Astrocyte (in vitro differentiated cells and primary cell): ENCODE data around the gene PCBP3. TPM values are rescaled to one million over a fixed set of nuclear protein-coding genes. Genes with fewer than 3 reads are reported as not detected.

ENCODE experiments used
- DNase-seq: peaks from one replicate; pipeline ENCODE4 v3.0.0-alpha.2; 2010; ENCODE audit warnings: low read depth
- FAIRE-seq: peaks from 2 replicates; lab custom pipeline; 2011; peaks lifted over from hg19 to GRCh38; lab: Jason Lieb, UNC
- H2AFZ ChIP-seq: 2 replicates; pipeline ENCODE4 v1.6.0; 2012; ENCODE audit warnings: low read depth, low read length, inconsistent platforms
- H3K27ac ChIP-seq: 2 replicates; pipeline ENCODE4 v1.5.1; 2011; ENCODE audit warnings: low read depth, low read length, inconsistent platforms
- H3K27me3 ChIP-seq: 2 replicates; pipeline ENCODE4 v1.6.0; 2011; ENCODE audit warnings: low read length, inconsistent platforms; ENCODE audit not compliant: insufficient read depth
- H3K36me3 ChIP-seq: 2 replicates; pipeline ENCODE4 v1.5.1; 2011; ENCODE audit warnings: low read length, inconsistent platforms; ENCODE audit not compliant: insufficient read depth
- H3K4me1 ChIP-seq: 2 replicates; pipeline ENCODE4 v1.5.1; 2011; ENCODE audit warnings: low read length, inconsistent platforms; ENCODE audit not compliant: insufficient read depth
- H3K4me2 ChIP-seq: 2 replicates; pipeline ENCODE4 v1.6.0; 2012; ENCODE audit warnings: low read length, inconsistent platforms
- H3K4me3 ChIP-seq: 2 replicates; pipeline ENCODE4 v1.5.1; 2011; ENCODE audit warnings: low read depth, mild to moderate bottlenecking, low read length, inconsistent platforms; ENCODE audit not compliant: insufficient read depth
- H3K79me2 ChIP-seq: 2 replicates; pipeline ENCODE4 v1.6.0; 2012; ENCODE audit warnings: mild to moderate bottlenecking, low read length, inconsistent platforms; ENCODE audit not compliant: insufficient read depth
- H3K9ac ChIP-seq: 2 replicates; pipeline ENCODE4 v1.6.0; 2012; ENCODE audit warnings: mild to moderate bottlenecking, low read length, inconsistent platforms
- H3K9me3 ChIP-seq: 2 replicates; pipeline ENCODE4 v1.5.1; 2012; ENCODE audit warnings: low read depth, mild to moderate bottlenecking, low read length, inconsistent platforms; ENCODE audit not compliant: insufficient read depth
- H4K20me1 ChIP-seq: 2 replicates; pipeline ENCODE4 v1.6.0; 2012; ENCODE audit warnings: low read length, inconsistent platforms; ENCODE audit not compliant: insufficient read depth
- H3K27ac Mint-ChIP-seq: one replicate; pipeline ENCODE4 v1.8.0; 2021; ENCODE audit warnings: mild to moderate bottlenecking, mixed read lengths; ENCODE audit not compliant: unreplicated experiment
- H3K27me3 Mint-ChIP-seq: one replicate; pipeline ENCODE4 v1.8.0; 2021; ENCODE audit warnings: low read depth, mixed read lengths; ENCODE audit not compliant: unreplicated experiment
- H3K36me3 Mint-ChIP-seq: one replicate; pipeline ENCODE4 v1.8.0; 2021; ENCODE audit warnings: low read depth, mixed read lengths; ENCODE audit not compliant: unreplicated experiment
- H3K4me1 Mint-ChIP-seq: one replicate; pipeline ENCODE4 v1.8.0; 2021; ENCODE audit warnings: low read depth, mixed read lengths; ENCODE audit not compliant: unreplicated experiment
- H3K4me3 Mint-ChIP-seq: one replicate; pipeline ENCODE4 v1.8.0; 2021; ENCODE audit warnings: mild to moderate bottlenecking, moderate library complexity, mixed read lengths; ENCODE audit not compliant: unreplicated experiment
- H3K9me3 Mint-ChIP-seq: one replicate; pipeline ENCODE4 v1.8.0; 2021; ENCODE audit warnings: mild to moderate bottlenecking, mixed read lengths; ENCODE audit not compliant: unreplicated experiment
- EZH2 ChIP-seq: IDR thresholded peaks from 2 replicates; pipeline ENCODE4 v1.6.1; 2012; ENCODE audit warnings: mild to moderate bottlenecking, low read length, inconsistent platforms; ENCODE audit not compliant: insufficient read depth
- total RNA-seq: library from RNA; stranded (reverse); gene quantifications from 2 replicates; pipeline ENCODE4 v1.2.1, GENCODE V29; 2021
- TF ChIP-seq, protein P1 (sequence below): IDR thresholded peaks from 2 replicates; pipeline ENCODE4 v1.5.1; 2011; ENCODE audit warnings: low read depth, mild to moderate bottlenecking, inconsistent platforms, low read length, moderate library complexity; ENCODE audit not compliant: insufficient read depth

Gene PCBP3
- total RNA-seq, 1 donor from 2014 or later, result 1.8 TPM

GRCh38 chr21:45724345-45724961 is 80.9 kb downstream of the PCBP3 start:
- TF ChIP-seq, protein P1, sequence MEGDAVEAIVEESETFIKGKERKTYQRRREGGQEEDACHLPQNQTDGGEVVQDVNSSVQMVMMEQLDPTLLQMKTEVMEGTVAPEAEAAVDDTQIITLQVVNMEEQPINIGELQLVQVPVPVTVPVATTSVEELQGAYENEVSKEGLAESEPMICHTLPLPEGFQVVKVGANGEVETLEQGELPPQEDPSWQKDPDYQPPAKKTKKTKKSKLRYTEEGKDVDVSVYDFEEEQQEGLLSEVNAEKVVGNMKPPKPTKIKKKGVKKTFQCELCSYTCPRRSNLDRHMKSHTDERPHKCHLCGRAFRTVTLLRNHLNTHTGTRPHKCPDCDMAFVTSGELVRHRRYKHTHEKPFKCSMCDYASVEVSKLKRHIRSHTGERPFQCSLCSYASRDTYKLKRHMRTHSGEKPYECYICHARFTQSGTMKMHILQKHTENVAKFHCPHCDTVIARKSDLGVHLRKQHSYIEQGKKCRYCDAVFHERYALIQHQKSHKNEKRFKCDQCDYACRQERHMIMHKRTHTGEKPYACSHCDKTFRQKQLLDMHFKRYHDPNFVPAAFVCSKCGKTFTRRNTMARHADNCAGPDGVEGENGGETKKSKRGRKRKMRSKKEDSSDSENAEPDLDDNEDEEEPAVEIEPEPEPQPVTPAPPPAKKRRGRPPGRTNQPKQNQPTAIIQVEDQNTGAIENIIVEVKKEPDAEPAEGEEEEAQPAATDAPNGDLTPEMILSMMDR, result no peak
- no peak for TF ChIP-seq EZH2
- no peak for DNase-seq
- H3K79me2 ChIP-seq, result no peaks in the 10 kb centered on the region
- H4K20me1 ChIP-seq, result peaks cover 4% of the 10 kb centered on the region
- no peak overlapping the region for H3K4me3 Mint-ChIP-seq
- H3K27me3 Mint-ChIP-seq, result peaks cover 9% of the 10 kb centered on the region
- H3K9me3 Mint-ChIP-seq, result no peaks in the 10 kb centered on the region
- no peak for FAIRE-seq
- H3K4me2 ChIP-seq, result no peak overlapping the region
- H3K27ac Mint-ChIP-seq, result no peak overlapping the region
- peaks cover 4% of the 10 kb centered on the region for H3K4me1 ChIP-seq
- no peaks in the 10 kb centered on the region for H3K27me3 ChIP-seq
- no peaks in the 10 kb centered on the region for H3K36me3 ChIP-seq
- peak overlapping the region; percentile 42 for H2AFZ ChIP-seq
- no peaks in the 10 kb centered on the region for H3K36me3 Mint-ChIP-seq
- H3K9ac ChIP-seq, result no peak overlapping the region
- H3K9me3 ChIP-seq, result no peaks in the 10 kb centered on the region
- H3K27ac ChIP-seq, result no peak overlapping the region
- H3K4me3 ChIP-seq, result no peak overlapping the region
- H3K4me1 Mint-ChIP-seq, result no peaks in the 10 kb centered on the region

DNA sequence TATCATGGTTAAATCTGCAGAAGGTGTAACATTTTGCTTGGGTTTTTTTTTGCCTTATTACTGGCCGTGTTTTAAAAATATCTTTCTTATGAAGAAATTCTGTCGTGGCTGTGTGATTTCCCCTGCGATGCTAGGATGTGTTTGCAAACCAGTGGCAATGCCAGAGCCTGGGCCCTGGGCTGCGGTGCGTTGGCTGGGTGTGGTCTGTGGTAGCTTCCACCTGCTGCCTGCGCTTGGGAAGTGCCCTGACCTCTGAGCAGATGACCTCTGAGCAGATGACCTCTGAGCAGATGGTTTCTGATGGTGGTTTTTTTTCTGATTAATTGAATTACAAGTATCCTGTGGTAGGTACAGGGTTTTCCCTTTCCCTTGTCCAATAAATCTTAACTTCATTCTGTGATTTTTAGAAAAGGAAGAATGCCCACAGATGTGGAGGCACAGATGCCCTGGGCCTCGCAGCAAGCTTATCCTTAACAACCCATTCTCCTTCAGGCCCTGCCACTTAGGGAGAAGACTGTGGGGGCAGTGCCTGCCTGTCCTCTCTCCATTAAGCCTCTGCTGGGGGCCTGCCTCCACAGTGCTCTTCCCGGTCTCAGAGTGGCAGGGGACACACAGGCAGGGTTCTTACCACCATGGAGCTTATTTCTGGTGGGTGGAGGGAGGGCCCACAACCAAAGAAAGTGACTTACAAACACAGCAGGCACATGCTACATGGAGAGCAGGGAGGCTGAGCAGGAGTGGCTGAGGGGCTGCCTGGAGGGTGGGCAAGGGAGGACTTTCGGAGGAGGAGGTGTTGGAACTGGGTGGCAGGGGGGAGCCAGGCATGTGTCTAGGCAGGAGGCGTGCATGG is 81.7 kb downstream of the PCBP3 start:
- no peak overlapping the region for H3K9ac ChIP-seq
- no peaks in the 10 kb centered on the region for H3K9me3 ChIP-seq
- no peak overlapping the region for H3K4me3 Mint-ChIP-seq
- H3K79me2 ChIP-seq, result no peaks in the 10 kb centered on the region
- H3K4me2 ChIP-seq, result no peak overlapping the region
- no peaks in the 10 kb centered on the region for H3K36me3 Mint-ChIP-seq
- no peak overlapping the region for H3K27ac Mint-ChIP-seq
- no peak overlapping the region for H2AFZ ChIP-seq
- H3K27me3 ChIP-seq, result no peaks in the 10 kb centered on the region
- no peaks in the 10 kb centered on the region for H3K36me3 ChIP-seq
- H3K27me3 Mint-ChIP-seq, result peaks cover 9% of the 10 kb centered on the region
- no peak for FAIRE-seq
- H3K9me3 Mint-ChIP-seq, result no peaks in the 10 kb centered on the region
- no peaks in the 10 kb centered on the region for H3K4me1 Mint-ChIP-seq
- H3K4me1 ChIP-seq, result peaks cover 4% of the 10 kb centered on the region
- H4K20me1 ChIP-seq, result peaks cover 4% of the 10 kb centered on the region
- TF ChIP-seq, protein P1, result no peak
- TF ChIP-seq EZH2, result no peak
- H3K4me3 ChIP-seq, result no peak overlapping the region
- H3K27ac ChIP-seq, result no peak overlapping the region
- no peak for DNase-seq

DNA sequence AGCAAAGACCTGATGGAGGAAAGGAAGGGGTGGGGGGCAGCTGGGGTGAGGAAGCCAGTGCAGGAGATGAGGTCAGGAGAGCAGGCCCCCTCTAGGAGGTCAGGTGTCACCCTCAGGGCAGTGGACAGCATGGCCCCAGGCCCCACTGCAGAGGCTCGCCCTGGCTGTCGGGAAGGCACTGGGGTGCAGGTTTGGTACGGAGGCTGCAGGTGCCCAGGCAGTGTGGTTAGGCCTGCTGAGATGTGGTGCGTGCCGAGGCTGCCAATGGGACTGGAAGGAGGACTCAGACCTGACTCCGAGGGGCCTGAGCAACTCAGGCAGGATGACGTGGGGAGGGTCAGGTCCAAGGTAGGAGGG is 82.3 kb downstream of the PCBP3 start:
- H3K9me3 ChIP-seq, result no peaks in the 10 kb centered on the region
- H3K9ac ChIP-seq, result no peak overlapping the region
- H3K27ac Mint-ChIP-seq, result no peak overlapping the region
- no peaks in the 10 kb centered on the region for H3K9me3 Mint-ChIP-seq
- H3K4me2 ChIP-seq, result no peak overlapping the region
- H3K27me3 ChIP-seq, result no peaks in the 10 kb centered on the region
- H3K36me3 Mint-ChIP-seq, result no peaks in the 10 kb centered on the region
- no peaks in the 10 kb centered on the region for H3K36me3 ChIP-seq
- H3K4me1 ChIP-seq, result peaks cover 4% of the 10 kb centered on the region
- no peak for DNase-seq
- H3K27ac ChIP-seq, result no peak overlapping the region
- no peak overlapping the region for H3K4me3 ChIP-seq
- FAIRE-seq, result no peak
- TF ChIP-seq, protein P1, result no peak
- TF ChIP-seq EZH2, result no peak
- H4K20me1 ChIP-seq, result peaks cover 4% of the 10 kb centered on the region
- H3K4me3 Mint-ChIP-seq, result no peak overlapping the region
- H3K79me2 ChIP-seq, result no peaks in the 10 kb centered on the region
- H2AFZ ChIP-seq, result no peak overlapping the region
- H3K4me1 Mint-ChIP-seq, result no peaks in the 10 kb centered on the region
- H3K27me3 Mint-ChIP-seq, result peaks cover 9% of the 10 kb centered on the region
